HepG2 (cell line): ENCODE measurements around the gene SERPINB10. TPM values are rescaled to one million over a fixed set of nuclear protein-coding genes. Genes with fewer than 3 reads are reported as not detected.

Experiments used
- DZIP1 ChIP-seq: sonication (generic); formaldehyde crosslinking; IDR thresholded peaks from 2 replicates; pipeline ENCODE4 v1.5.0; 2020; ENCODE audit warnings: mild to moderate bottlenecking, missing genetic modification reagents
- ETV5 ChIP-seq: IDR thresholded peaks from 2 replicates; pipeline ENCODE4 v1.6.1; 2018; ENCODE audit warnings: missing biosample characterization, missing genetic modification reagents, inconsistent platforms, borderline replicate concordance
- FIP1L1 ChIP-seq: fragments of 200-400 bp; formaldehyde crosslinking; IDR thresholded peaks from 2 replicates; pipeline ENCODE4 v1.6.1; 2018; ENCODE audit warnings: low read depth, mild to moderate bottlenecking, low read length, moderate library complexity, borderline replicate concordance; ENCODE audit not compliant: insufficient read depth
- FOXO4 ChIP-seq: sonication (generic); formaldehyde crosslinking; conservative IDR thresholded peaks from 2 replicates; pipeline ENCODE4 v1.8.1; 2023; ENCODE audit warnings: missing genetic modification reagents
- KIAA2018 ChIP-seq: sonication (generic); formaldehyde crosslinking; IDR thresholded peaks from 2 replicates; pipeline ENCODE4 v1.5.0; 2020; ENCODE audit warnings: mild to moderate bottlenecking, missing genetic modification reagents, borderline replicate concordance
- NFKBIZ ChIP-seq: IDR thresholded peaks from 2 replicates; pipeline ENCODE4 v1.6.1; 2018; ENCODE audit warnings: missing genetic modification reagents, missing compliant biosample characterization
- RNF2 ChIP-seq: fragments of 450-650 bp; conservative IDR thresholded peaks from 2 replicates; pipeline ENCODE4 v1.6.1; 2016; ENCODE audit warnings: low read depth
- SOX6 ChIP-seq, 2 experiments: fragments of 450-650 bp in 1 of 2; sonication (generic) in 1 of 2; formaldehyde crosslinking in 1 of 2; IDR thresholded peaks; 2 replicates each; pipeline versions ENCODE4 v1.4.0 to v1.6.1; 2017 to 2020; ENCODE audit warnings: antibody characterized with exemption in 1 of 2, mild to moderate bottlenecking in 1 of 2, missing genetic modification reagents in 1 of 2
- ZNF557 ChIP-seq: sonication (generic); formaldehyde crosslinking; IDR thresholded peaks from 2 replicates; pipeline ENCODE4 v1.4.0; 2020; ENCODE audit warnings: missing genetic modification reagents
- polyA plus RNA-seq, 8 experiments: library from polyadenylated mRNA; depleted of rRNA in 3 of 8; stranded (reverse) in 7 of 8; unstranded in 1 of 8; fragments of >200 nt; fragmentation: Illumina TruSeq in 4 of 8; extraction: Trizol in 4 of 8; gene quantifications; 2 replicates each; pipeline versions ENCODE4 v1.2.1 to v1.2.3, GENCODE V29; 2011 to 2016; ENCODE audit warnings: low read depth in 4 of 8, missing spikeins in 1 of 8, mixed read lengths in 1 of 8; ENCODE audit not compliant: insufficient read depth in 1 of 8
- total RNA-seq, 5 experiments: library from RNA; depleted of rRNA; stranded (reverse); fragments of >200 nt; fragmentation: Illumina TruSeq; extraction: Trizol; gene quantifications; 2 replicates each; pipeline ENCODE4 v1.2.3, GENCODE V29; 2016; ENCODE audit warnings: low read depth in 1 of 5
- TF ChIP-seq, protein P1 (sequence below): sonication (generic); formaldehyde crosslinking; IDR thresholded peaks from 2 replicates; pipeline ENCODE4 v1.5.0; 2020; ENCODE audit warnings: mild to moderate bottlenecking, missing genetic modification reagents
- TF ChIP-seq, protein P2 (sequence below): IDR thresholded peaks from 2 replicates; pipeline ENCODE4 v1.6.1; 2016

Gene SERPINB10
- total and polyA plus RNA-seq, 2 of the 13 experiments (the other 11 are each of a cell fraction or from before 2014, with no cell fraction given), result not detected

GRCh38 chr18:63936156-63936931 is 28.6 kb downstream of the SERPINB10 start (continued):
- TF ChIP-seq, protein P1, sequence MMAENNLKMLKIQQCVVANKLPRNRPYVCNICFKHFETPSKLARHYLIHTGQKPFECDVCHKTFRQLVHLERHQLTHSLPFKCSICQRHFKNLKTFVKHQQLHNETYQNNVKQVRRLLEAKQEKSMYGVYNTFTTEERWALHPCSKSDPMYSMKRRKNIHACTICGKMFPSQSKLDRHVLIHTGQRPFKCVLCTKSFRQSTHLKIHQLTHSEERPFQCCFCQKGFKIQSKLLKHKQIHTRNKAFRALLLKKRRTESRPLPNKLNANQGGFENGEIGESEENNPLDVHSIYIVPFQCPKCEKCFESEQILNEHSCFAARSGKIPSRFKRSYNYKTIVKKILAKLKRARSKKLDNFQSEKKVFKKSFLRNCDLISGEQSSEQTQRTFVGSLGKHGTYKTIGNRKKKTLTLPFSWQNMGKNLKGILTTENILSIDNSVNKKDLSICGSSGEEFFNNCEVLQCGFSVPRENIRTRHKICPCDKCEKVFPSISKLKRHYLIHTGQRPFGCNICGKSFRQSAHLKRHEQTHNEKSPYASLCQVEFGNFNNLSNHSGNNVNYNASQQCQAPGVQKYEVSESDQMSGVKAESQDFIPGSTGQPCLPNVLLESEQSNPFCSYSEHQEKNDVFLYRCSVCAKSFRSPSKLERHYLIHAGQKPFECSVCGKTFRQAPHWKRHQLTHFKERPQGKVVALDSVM, result no peak
- TF ChIP-seq DZIP1 (no peak), ETV5 (CRISPR knock-in tag) (peak; percentile 19; the same call in 1 of the 2 replicates), FOXO4 (CRISPR knock-in tag) (no peak), KIAA2018 (no peak), FIP1L1 (no peak), ZNF557 (CRISPR knock-in tag) (no peak), SOX6 (IDR thresholded peaks at IDR 0.05) (no peak), SOX6 (CRISPR knock-in tag; IDR thresholded peaks at IDR 0.05) (peak; percentile 13; the same call in 1 of the 2 replicates), NFKBIZ (CRISPR knock-in tag) (no peak), RNF2 (no peak)
- TF ChIP-seq, protein P2, sequence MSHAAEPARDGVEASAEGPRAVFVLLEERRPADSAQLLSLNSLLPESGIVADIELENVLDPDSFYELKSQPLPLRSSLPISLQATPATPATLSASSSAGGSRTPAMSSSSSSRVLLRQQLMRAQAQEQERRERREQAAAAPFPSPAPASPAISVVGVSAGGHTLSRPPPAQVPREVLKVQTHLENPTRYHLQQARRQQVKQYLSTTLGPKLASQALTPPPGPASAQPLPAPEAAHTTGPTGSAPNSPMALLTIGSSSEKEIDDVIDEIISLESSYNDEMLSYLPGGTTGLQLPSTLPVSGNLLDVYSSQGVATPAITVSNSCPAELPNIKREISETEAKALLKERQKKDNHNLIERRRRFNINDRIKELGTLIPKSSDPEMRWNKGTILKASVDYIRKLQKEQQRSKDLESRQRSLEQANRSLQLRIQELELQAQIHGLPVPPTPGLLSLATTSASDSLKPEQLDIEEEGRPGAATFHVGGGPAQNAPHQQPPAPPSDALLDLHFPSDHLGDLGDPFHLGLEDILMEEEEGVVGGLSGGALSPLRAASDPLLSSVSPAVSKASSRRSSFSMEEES (CRISPR knock-in tag), result no peak
